ENCODE data around the gene VWC2L.

- TF ChIP-seq CTCF (conservative IDR thresholded peaks at IDR 0.05; ENCODE audit: low read depth, low read length) (no peak), CEBPB (IDR thresholded peaks at IDR 0.05; ENCODE audit: low read depth, low read length) (no peak), POLR2A (IDR thresholded peaks at IDR 0.05; ENCODE audit: low read depth, low read length) (no peak), FOS (IDR thresholded peaks at IDR 0.05; ENCODE audit: low read depth, low read length) (no peak), MXI1 (IDR thresholded peaks at IDR 0.05; ENCODE audit: borderline replicate concordance, low read depth, low read length) (no peak), MAZ (IDR thresholded peaks at IDR 0.05; ENCODE audit: borderline replicate concordance, low read depth, low read length) (no peak), ELK1 (IDR thresholded peaks at IDR 0.05; ENCODE audit: borderline replicate concordance, low read depth, low read length) (no peak), RCOR1 (IDR thresholded peaks at IDR 0.05; ENCODE audit: insufficient replicate concordance, low read length) (no peak), USF2 (IDR thresholded peaks at IDR 0.05; ENCODE audit: low read depth, low read length) (no peak), MAFK (IDR thresholded peaks at IDR 0.05; ENCODE audit: low read depth, low read length) (no peak), RAD21 (IDR thresholded peaks at IDR 0.05; ENCODE audit: low read length) (no peak), SMC3 (IDR thresholded peaks at IDR 0.05; ENCODE audit: low read depth, low read length) (no peak)
Measured at GRCh38 chr2:214477305-214477704, 66.5 kb downstream of the VWC2L start.

All from IMR-90 (cell line).